Measurements from ENCODE around the gene SMU1.
A peak's percentile ranks its signal among the peaks of the same experiment; 100 is the strongest.
"Not testable (repeated sequence)": the region's sequence is repeated elsewhere in the genome, so short reads cannot be mapped to it uniquely, and the experiment has no call there.

Gene SMU1

DNA sequence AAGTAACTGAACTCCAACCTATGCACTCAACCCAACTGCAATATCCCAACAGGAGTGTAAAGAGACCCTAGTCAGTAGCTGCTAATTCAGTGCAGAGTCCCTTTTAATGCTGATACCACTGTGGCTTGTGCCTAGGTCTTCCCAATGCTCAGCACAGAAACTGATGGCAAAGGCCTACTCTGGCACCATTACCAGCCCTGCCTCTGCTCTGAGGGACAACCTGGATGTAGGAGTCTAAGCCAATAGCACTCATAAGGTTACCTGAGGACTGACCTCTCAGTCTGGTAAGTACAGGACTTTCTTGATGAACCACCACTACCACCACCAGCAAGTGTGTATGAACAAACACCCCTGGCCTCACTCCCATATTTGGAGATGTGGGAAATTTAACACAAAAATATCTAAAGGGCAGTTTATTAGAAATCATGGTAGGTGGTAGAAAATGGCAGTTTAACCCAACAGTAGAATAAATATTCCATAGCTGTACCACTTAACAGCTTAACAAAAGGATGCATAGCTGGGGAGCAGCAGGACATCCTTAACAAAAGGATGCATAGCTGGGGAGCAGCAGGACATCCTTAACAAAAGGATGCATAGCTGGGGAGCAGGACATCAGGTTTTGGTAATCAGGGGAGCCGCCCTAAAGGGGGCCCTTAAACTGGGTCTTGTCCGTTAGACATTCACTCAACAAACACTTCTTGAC lies 62.4 kb downstream of the SMU1 start:
- no peak for DNase-seq (ENCODE audit: low read depth, low spot score)

DNA sequence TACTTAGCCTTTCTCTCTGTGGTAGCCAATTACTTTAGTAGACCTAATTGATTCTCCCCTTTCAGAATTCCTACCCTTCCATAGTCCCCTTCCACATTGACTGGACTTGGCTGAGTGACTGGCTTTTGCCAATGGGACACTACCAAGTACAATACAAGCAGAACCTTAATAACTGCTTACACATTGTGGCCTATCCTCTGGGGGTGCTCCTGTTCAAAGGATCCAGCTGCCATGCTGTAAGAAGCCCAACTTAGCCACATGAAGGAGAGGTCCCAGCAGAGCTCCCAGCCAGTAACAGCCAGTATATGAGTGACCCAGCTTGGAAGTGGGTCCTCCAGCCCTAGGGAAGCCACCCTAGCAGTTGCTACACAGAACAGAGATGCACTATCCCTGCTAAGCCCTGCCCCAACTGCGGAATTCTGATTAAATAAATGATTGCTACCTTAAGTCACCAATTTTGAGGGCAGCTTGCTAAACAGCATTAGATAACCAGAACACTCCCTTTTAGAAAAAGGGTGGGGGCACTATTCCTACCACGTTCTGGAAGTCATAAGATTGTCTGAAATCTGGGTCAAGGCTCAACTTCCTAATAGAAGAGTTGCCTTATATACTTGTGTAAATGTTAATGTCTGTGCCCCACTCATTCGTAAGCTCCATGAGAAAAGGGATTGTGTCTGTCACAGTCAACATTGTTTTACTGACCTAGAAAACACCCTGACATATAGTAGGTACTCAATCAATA lies 64.0 kb downstream of the SMU1 start:
- DNase-seq (ENCODE audit: low read depth, low spot score): no peak

GRCh38 chr9:33011831-33012230 lies 64.6 kb downstream of the SMU1 start:
- DNase-seq (ENCODE audit: low read depth, low spot score): no peak

GRCh38 chr9:33007755-33008154 lies 68.7 kb downstream of the SMU1 start:
- no peak for DNase-seq (ENCODE audit: low read depth, low spot score)

- DNase-seq (ENCODE audit: low read depth, low spot score): not testable (repeated sequence)
These were observed 71.1 kb downstream of the SMU1 start for GRCh38 chr9:33005335-33005734.

DNA sequence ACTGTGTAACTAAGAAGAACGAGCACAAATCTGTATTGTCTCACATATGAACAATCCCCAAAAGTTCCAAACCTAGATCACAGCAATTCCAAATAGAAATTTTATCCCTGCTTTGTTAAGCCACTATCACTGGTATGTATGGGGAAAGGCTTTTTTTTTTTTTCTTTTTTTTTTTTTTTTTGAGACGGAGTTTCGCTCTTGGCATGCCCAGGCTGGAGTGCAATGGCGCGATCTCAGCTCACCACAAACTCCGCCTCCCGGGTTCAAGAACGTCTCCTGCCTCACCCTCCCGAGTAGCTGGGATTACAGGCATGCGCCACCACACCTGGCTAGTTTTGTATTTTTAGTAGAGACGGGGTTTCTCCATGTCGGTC lies 75.8 kb downstream of the SMU1 start:
- DNase-seq (ENCODE audit: low read depth, low spot score): peak; percentile 36

GRCh38 chr9:32992595-32993238 lies 83.8 kb downstream of the SMU1 start:
- DNase-seq (ENCODE audit: low read depth, low spot score): no peak

DNA sequence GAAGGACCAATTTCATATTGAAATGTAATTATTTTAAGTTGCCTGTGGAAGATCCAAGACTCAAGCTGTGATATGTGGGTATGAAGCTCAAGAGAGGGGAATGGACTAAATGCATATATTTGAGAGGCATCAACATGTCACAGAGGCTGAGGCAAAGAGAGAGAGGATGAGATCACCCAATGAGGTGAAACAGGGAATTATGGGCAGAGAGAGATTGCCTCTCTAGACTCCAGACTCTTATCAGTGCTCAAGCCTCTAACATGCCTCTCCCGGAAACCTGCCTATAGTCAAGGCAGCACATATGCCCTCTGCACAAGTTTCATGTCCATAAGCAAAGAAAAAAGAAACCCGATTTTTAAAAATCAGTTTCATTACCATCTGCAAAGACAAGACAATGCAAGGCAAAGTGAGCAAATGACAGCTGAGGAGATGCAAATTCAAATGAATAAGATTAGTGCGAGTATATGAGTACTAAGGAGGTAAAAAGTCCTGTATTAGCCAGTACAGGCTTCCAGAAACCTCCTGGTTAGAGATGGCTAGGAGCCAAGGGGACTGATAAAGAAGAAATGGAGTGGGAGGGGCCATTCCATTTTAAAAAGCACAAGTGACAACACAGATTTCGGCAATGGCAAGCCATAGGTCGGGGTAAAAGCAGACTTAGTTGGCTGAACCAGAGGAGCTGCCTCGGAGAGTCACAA lies 84.4 kb downstream of the SMU1 start:
- no peak for DNase-seq (ENCODE audit: low read depth, low spot score)

All from ELF-1 (cell line).